ENCODE data around the gene FAM229A. TPM values are rescaled to one million over a fixed set of nuclear protein-coding genes. Genes with fewer than 3 reads are reported as not detected.

The FAM229A gene
- total and polyA plus RNA-seq, 2 of the 8 experiments (the other 6 are each of a cell fraction or from before 2014, with no cell fraction given), result 4.1 to 4.2 TPM

GRCh38 chr1:32335535-32335789 lies 26.8 kb downstream of the FAM229A start (continued):
- TF ChIP-seq RAD21 (IDR thresholded peaks at IDR 0.05 in 1 of 2, conservative IDR thresholded peaks at IDR 0.05 in 1 of 2; ENCODE audit: low read depth in 2 of 2, low read length in 2 of 2) (no peak), NRF1 (IDR thresholded peaks at IDR 0.05; ENCODE audit: low read depth, low read length) (no peak), CHD2 (IDR thresholded peaks at IDR 0.05; ENCODE audit: low read length) (no peak)
